Measurements from ENCODE around the gene TEX13C. TPM values are rescaled to one million over a fixed set of nuclear protein-coding genes. Genes with fewer than 3 reads are reported as not detected.

Gene TEX13C
- total RNA-seq, 2 experiments from 2014 or later = not detected

DNA sequence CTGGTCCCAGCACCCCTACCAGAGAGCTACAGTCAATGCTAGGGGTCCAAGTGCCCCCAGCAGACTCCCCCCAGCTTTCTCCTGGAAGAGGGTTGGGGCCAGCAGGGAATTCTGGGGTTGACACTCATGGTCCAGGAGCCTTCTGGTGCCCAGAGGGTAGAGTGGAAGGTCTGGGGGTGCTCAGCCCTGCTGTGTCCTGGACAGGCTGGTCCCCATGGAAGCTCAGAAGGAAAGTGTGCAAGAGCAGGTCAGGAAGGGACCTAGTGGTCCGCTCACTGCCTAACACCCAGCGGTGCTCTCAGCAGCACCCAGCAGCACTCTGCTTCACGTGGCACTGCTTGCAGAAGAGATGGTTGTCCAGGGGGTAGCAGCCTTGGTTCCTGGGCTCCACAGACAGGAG lies 6.9 kb downstream of the TEX13C start:
- no peaks in the 10 kb centered on the region for H3K4me1 Mint-ChIP-seq (ENCODE audit: low read depth)
- ChIA-PET POLR2A (no interaction called here), CTCF (no interaction called here)
- H3K27me3 ChIP-seq (ENCODE audit: control insufficient read depth in 1 of 2, insufficient read depth in 2 of 2, low read length in 2 of 2) = no peaks in the 10 kb centered on the region
- H3K9me3 Mint-ChIP-seq = no peaks in the 10 kb centered on the region
- no peaks in the 10 kb centered on the region for H3K27me3 Mint-ChIP-seq
- intact Hi-C loops (cut with DNase I, micrococcal nuclease) = no loop called here
- H3K4me3 ChIP-seq (ENCODE audit: low read length) = no peak overlapping the region
- H3K9me3 ChIP-seq (ENCODE audit: control insufficient read depth in 1 of 2, insufficient read depth in 1 of 2, low read length in 2 of 2) = no peaks in the 10 kb centered on the region
- TF ChIP-seq, protein P1, sequence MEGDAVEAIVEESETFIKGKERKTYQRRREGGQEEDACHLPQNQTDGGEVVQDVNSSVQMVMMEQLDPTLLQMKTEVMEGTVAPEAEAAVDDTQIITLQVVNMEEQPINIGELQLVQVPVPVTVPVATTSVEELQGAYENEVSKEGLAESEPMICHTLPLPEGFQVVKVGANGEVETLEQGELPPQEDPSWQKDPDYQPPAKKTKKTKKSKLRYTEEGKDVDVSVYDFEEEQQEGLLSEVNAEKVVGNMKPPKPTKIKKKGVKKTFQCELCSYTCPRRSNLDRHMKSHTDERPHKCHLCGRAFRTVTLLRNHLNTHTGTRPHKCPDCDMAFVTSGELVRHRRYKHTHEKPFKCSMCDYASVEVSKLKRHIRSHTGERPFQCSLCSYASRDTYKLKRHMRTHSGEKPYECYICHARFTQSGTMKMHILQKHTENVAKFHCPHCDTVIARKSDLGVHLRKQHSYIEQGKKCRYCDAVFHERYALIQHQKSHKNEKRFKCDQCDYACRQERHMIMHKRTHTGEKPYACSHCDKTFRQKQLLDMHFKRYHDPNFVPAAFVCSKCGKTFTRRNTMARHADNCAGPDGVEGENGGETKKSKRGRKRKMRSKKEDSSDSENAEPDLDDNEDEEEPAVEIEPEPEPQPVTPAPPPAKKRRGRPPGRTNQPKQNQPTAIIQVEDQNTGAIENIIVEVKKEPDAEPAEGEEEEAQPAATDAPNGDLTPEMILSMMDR (IDR thresholded peaks at IDR 0.05) = no peak
- H3K27ac Mint-ChIP-seq = no peak overlapping the region
- H3K36me3 Mint-ChIP-seq (ENCODE audit: low read depth) = no peaks in the 10 kb centered on the region
- H3K36me3 ChIP-seq (ENCODE audit: insufficient read depth, low read length) = no peaks in the 10 kb centered on the region
- H3K4me3 Mint-ChIP-seq = no peak overlapping the region
- H3K27ac ChIP-seq (ENCODE audit: low read depth in 1 of 2, low read length in 2 of 2) = no peak overlapping the region
- no peaks in the 10 kb centered on the region for H3K4me1 ChIP-seq (ENCODE audit: insufficient read depth, low read length)
- ATAC-seq (ENCODE audit: poor library complexity) (no peak), DNase-seq (no peak)

DNA sequence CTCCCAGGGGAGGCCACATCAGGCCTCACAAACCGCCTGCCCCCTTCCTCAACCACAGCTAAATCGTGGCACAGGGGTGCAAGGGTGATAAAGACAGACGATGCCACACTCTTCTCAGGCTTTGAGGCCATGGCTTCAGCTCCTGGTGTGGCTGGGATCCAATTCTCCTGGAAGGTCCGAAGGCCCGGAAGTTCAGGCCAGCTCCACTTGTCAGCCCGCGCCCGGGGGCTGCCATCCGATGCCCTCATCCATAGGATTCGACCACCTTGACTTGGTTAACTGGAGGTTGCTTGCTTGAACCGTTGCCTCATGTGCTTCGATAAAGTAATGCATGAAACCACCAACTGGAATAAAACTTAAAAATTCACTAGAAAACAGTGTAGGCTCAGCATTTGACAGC lies 8.2 kb downstream of the TEX13C start:
- TF ChIP-seq, protein P1 (IDR thresholded peaks at IDR 0.05) = no peak
- Mint-ChIP-seq H3K4me1 (ENCODE audit: low read depth) (no peaks in the 10 kb centered on the region), H3K27ac (no peak overlapping the region), H3K36me3 (ENCODE audit: low read depth) (no peaks in the 10 kb centered on the region), H3K9me3 (no peaks in the 10 kb centered on the region), H3K27me3 (no peaks in the 10 kb centered on the region), H3K4me3 (no peak overlapping the region)
- Histone ChIP-seq H3K9me3 (ENCODE audit: control insufficient read depth in 1 of 2, insufficient read depth in 1 of 2, low read length in 2 of 2) (no peaks in the 10 kb centered on the region), H3K4me3 (ENCODE audit: low read length) (no peak overlapping the region), H3K4me1 (ENCODE audit: insufficient read depth, low read length) (no peaks in the 10 kb centered on the region), H3K27me3 (ENCODE audit: control insufficient read depth in 1 of 2, insufficient read depth in 2 of 2, low read length in 2 of 2) (no peaks in the 10 kb centered on the region), H3K27ac (ENCODE audit: low read depth in 1 of 2, low read length in 2 of 2) (no peak overlapping the region), H3K36me3 (ENCODE audit: insufficient read depth, low read length) (no peaks in the 10 kb centered on the region)
- DNase-seq = no peak
- CTCF ChIA-PET = no interaction called here
- POLR2A ChIA-PET = no interaction called here
- intact Hi-C loops (cut with DNase I, micrococcal nuclease) = no loop called here
- ATAC-seq (ENCODE audit: poor library complexity) = no peak

DNA sequence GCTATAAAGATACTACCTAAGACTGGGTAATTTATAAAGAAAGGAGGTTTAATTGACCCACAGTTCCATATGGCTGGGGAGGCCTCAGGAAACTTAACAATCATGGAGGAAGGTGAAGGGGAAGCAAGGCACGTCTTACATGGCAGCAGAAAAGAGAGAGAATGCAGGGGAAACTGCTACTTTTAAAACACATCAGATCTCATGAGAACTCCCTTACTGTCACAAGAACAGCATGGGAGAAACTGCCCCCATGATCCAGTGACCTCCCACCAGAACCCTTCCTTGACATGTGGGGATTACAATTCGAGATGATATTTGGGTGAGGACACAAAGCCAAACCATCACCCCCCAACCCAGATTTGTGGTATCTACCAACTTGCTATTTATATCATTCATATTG lies 13.9 kb downstream of the TEX13C start:
- no peaks in the 10 kb centered on the region for H3K4me1 ChIP-seq (ENCODE audit: insufficient read depth, low read length)
- Mint-ChIP-seq H3K27me3 (no peaks in the 10 kb centered on the region), H3K36me3 (ENCODE audit: low read depth) (no peaks in the 10 kb centered on the region), H3K27ac (no peak overlapping the region), H3K4me1 (ENCODE audit: low read depth) (no peaks in the 10 kb centered on the region), H3K4me3 (no peak overlapping the region), H3K9me3 (no peaks in the 10 kb centered on the region)
- no peak overlapping the region for H3K27ac ChIP-seq (ENCODE audit: low read depth in 1 of 2, low read length in 2 of 2)
- ChIA-PET CTCF (no interaction called here), POLR2A (no interaction called here)
- no peaks in the 10 kb centered on the region for H3K9me3 ChIP-seq (ENCODE audit: control insufficient read depth in 1 of 2, insufficient read depth in 1 of 2, low read length in 2 of 2)
- TF ChIP-seq, protein P1 (IDR thresholded peaks at IDR 0.05) = no peak
- DNase-seq (no peak), ATAC-seq (ENCODE audit: poor library complexity) (no peak)
- intact Hi-C loops (cut with DNase I, micrococcal nuclease) = no loop called here
- no peaks in the 10 kb centered on the region for H3K36me3 ChIP-seq (ENCODE audit: insufficient read depth, low read length)
- no peak overlapping the region for H3K4me3 ChIP-seq (ENCODE audit: low read length)
- no peaks in the 10 kb centered on the region for H3K27me3 ChIP-seq (ENCODE audit: control insufficient read depth in 1 of 2, insufficient read depth in 2 of 2, low read length in 2 of 2)
